GM12864 (cell line): ENCODE data around the gene STX8.

Source experiments
- DNase-seq: peaks from one replicate; pipeline ENCODE4 v3.0.0-alpha.2; 2011; ENCODE audit warnings: low read depth
- H3K4me3 ChIP-seq: 2 replicates; pipeline ENCODE4 v1.5.1; 2011; ENCODE audit warnings: mild to moderate bottlenecking, low read depth, low read length, control low read depth
- TF ChIP-seq, protein P1 (sequence below): IDR thresholded peaks from 2 replicates; pipeline ENCODE4 v1.5.1; 2011; ENCODE audit warnings: low read depth, mild to moderate bottlenecking, moderate library complexity, low read length, control low read depth, inconsistent platforms; ENCODE audit errors: missing control alignments

STX8 gene

DNA sequence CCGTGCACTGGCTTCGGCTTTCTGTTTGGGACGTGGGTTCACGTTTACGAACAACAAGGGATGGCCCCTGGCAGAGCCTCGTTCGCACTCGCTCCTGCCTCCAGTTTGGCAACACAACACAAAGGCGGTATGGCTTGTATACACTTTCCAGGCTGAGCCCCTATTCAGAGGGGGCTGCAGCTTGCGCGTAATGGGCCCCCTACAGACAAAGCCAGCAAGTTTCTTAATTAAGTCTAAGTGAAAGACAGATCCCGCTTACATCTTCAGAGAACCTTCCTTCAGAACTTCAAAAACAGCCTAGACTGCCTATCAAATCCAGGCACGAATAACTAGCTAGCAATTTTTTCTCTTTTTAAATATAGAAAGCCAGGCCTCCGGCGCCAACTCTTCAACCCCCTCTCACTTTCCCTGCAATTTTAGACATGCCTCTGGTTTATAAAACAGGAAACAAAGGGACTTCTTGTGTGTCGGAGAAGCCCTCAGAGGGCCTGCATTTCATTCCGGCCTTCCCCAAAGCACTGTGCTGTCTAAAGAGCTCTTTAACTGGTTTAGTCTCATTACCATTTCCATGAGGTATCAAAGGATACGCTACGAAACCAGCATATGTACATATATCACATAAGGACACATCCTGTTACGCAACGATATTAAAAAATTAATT is 244.9 kb downstream of the STX8 start:
- no peak for DNase-seq
- no peak overlapping the region for H3K4me3 ChIP-seq
- TF ChIP-seq, protein P1, sequence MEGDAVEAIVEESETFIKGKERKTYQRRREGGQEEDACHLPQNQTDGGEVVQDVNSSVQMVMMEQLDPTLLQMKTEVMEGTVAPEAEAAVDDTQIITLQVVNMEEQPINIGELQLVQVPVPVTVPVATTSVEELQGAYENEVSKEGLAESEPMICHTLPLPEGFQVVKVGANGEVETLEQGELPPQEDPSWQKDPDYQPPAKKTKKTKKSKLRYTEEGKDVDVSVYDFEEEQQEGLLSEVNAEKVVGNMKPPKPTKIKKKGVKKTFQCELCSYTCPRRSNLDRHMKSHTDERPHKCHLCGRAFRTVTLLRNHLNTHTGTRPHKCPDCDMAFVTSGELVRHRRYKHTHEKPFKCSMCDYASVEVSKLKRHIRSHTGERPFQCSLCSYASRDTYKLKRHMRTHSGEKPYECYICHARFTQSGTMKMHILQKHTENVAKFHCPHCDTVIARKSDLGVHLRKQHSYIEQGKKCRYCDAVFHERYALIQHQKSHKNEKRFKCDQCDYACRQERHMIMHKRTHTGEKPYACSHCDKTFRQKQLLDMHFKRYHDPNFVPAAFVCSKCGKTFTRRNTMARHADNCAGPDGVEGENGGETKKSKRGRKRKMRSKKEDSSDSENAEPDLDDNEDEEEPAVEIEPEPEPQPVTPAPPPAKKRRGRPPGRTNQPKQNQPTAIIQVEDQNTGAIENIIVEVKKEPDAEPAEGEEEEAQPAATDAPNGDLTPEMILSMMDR = no peak

DNA sequence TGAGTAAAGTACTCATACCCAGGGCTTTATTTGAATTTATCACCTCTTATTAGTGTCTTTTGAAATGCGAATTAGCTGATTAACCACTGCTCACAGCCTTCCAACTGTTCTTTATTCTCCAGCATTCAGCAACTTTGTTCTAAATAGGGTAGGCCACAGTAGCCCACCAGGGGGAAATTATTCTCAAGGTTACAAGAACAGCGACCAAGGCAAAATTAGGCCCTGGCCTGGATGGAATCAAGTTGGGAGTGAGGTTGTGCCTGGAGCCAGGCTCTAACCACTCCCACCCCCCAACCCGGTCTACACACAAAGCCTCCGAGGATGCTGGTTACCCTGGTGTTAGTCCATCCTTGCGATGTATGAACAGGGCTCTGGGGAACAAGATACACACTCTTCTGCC is 245.5 kb downstream of the STX8 start:
- no peak overlapping the region for H3K4me3 ChIP-seq
- TF ChIP-seq, protein P1 = no peak
- no peak for DNase-seq

DNA sequence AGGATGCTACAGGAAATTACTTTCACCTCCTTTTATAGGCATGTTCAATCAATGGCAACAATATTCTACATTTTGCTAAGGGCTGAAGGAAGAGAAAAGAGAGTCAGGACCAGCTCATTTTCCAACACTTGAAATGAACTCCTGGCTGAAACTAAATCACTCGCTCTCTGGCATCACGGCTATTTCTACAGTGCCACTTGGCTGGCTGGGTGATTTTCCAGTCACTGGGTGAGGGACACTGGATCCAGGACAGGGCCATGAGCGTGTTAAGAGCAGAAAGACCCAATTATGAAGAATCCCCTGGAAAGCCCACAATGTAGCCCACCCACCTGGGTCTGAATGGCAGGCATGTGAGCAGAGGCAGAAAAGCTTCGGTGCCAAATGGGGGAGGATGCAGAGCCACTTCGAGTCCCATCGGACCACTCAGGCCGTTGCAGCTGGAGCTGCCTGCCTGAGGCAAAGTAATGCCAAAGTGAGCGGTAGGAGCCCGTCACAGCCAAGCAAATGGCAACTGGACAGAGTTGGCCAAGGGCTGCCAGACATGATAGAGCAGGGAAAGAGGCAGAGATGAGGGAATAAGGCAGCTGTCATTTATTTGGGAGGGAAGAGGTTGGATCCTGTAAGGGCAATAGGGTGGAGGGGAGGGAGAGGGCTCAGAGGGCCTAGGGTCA is 246.2 kb downstream of the STX8 start:
- TF ChIP-seq, protein P1 = no peak
- DNase-seq = no peak
- H3K4me3 ChIP-seq = no peak overlapping the region

DNA sequence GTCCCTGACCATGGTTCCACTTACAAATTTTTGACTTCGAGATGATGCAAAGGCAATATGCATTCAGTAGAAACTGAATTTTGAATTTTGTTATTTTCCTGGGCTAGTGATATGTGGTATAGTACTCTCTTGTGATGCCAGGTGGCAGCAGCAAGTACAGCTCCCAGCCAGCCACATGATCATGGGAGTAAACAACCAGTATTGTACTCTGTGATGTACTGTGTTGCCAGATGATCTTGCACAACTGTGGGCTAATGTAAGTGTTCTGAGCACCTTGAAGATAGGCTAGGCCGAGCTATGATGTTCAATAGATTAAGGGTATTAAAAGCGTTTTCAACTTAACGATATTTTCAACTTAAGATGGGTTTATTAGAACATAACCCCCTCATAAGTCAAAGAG is 250.8 kb downstream of the STX8 start:
- no peak overlapping the region for H3K4me3 ChIP-seq
- no peak for DNase-seq
- TF ChIP-seq, protein P1 = no peak

DNA sequence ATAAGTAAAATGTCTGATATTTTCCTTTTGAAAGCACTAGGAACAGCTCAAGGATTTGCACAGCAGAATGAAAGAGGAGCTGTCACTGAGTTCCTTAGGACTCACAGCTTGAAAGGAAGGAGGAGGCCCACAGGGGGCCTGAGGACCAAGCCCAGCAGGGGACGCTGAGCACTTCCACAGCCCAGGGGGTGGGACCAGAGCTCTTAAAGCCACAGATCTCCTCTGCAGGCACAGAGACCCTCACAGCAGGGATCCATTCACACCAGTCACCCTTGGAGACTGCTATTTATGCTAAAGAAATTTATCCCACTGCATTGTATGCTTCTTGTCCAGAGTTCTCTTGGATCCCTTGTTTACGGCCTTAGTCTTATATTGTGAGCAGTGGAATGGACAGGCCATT is 253.3 kb downstream of the STX8 start:
- DNase-seq = no peak
- H3K4me3 ChIP-seq = no peak overlapping the region
- TF ChIP-seq, protein P1 = no peak

DNA sequence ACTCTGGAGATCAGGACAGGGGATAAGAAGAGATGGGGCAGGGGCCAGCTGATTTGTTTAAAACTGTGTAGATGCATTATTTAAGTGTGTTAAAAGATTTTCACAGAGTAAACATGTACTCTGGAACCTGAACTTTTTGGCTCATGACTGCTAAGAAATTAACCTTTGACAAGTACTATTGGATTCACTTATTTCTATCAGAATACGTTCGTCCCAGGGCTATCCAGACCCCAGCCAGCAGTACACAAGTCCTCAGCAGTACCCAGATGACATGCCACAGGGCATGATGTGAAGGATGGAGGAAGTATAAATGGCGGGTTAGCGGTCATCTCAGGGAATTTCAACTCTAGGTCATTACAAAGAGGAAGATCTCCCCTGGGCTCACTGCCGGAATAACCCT is 253.7 kb downstream of the STX8 start:
- H3K4me3 ChIP-seq = no peak overlapping the region
- no peak for DNase-seq
- TF ChIP-seq, protein P1 = no peak

DNA sequence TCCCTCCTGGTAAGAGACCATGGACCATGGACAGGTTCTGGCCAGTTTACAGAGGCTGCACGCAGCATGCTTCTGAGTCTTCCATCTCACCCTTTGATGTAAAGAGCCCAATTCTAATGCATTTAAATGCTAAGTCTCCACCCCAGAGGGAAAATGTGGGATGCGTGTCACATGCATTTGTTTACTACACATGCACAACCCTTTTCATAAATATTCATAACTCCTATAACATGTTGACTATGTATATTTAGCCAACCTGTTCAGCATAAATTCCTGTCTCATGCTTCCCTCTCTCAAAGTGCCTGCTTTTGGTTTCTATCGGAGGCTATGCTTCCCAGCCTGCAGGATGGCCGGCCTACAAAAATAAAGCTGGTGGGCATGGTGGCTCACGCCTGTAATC is 260.3 kb downstream of the STX8 start:
- DNase-seq = no peak
- TF ChIP-seq, protein P1 = no peak
- no peak overlapping the region for H3K4me3 ChIP-seq
